GM18508 (cell line): ENCODE results near the gene ZFYVE21.

Source experiments
- ATAC-seq: cut with Tn5 transposase; IDR thresholded peaks from one replicate; pipeline ENCODE4 v1.9.1; 2021; ENCODE audit warnings: moderate number of reproducible peaks; ENCODE audit not compliant: insufficient read depth, unreplicated experiment

Gene ZFYVE21

DNA sequence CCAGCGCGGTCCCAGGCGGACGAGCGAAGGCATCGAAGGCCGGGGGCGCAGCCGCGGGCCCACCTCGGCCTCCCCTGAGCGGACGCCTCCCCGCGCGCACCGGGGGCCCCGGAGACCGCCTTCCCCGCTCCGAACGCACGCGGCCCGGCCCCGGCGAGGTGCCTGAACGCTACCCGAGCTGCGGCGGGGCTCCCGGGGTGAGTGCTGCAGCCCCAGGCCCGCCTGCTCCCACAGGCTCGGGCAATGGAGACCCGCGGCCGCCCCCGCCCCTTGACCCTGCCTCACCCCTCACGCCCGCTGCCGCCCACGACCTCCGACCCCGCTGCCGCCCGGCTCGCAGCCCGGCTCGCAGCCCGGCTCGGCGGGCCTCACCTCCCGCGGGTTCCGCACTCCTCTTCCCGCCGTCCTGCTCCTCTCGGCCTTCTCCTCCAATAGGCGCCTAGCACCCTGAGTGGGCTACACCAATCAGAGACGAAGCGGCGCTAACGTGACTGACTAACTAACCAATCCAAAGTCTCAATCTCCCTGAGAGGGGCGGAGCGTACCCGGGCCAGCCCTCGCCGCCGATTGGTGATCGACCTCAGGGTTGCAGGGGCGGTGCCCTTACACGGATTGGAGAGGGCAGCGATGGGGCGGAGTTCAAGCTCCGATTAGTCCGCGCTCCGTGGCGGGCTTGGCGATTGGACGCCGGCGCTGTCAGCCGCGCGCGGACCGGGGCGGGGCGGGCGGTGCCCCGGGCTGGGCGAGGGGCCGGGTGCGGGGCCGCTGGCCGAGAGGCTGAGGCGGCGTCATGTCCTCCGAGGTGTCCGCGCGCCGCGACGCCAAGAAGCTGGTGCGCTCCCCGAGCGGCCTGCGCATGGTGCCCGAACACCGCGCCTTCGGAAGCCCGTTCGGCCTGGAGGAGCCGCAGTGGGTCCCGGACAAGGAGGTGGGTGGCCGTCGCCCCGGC, at the start of gene ZFYVE21, which contains the start of gene XRCC3:
Gene ZFYVE21 (plus strand): TSS at position 759 of the 949 bp plus-strand sequence. CDS start 32 bp downstream, at position 791.
Gene XRCC3 (minus strand): TSS at position 400 of the 949 bp plus-strand sequence. CDS start 4,364 bp downstream, outside the sequence.
- ATAC-seq = peak; percentile 91

DNA sequence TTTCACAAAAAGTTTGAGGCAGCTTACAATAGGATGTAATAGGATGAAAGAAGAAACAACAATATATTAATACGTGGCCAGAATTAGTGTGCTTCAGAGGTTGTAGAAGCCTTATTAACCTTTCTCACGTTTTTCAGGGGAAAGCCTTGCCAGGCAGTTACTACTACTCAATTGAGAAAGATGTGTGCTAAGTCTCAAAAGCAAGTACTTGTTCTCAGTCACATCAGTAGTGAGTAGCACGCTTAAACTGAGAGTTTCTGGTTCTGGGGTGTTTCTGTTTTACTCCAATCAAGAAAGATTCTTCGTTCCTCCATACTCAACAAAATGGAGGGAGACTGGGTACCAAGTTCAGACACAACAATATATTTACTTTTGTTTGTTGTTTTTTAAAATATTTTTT, 47.9 kb upstream of the ZFYVE21 start:
- no peak for ATAC-seq

DNA sequence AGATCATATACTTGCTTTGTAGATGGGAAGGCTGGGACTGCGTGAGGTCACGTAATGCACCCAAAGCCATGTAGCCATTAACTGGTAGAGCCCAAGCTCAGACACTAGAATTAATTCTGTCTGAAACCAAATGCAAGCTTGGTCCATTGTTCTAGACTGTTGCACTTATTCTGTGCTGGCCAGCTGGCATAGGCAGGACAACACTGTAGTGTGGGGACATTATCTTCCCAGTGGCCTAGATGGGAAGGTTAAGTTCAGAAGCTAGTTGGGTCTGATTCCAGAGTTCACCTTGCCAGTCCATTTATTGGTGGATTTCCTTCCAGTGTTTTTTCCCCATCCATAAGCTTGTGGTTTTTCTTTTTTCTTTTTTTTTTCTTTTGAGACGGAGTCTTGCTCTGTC, 47.5 kb upstream of the ZFYVE21 start:
- no peak for ATAC-seq

DNA sequence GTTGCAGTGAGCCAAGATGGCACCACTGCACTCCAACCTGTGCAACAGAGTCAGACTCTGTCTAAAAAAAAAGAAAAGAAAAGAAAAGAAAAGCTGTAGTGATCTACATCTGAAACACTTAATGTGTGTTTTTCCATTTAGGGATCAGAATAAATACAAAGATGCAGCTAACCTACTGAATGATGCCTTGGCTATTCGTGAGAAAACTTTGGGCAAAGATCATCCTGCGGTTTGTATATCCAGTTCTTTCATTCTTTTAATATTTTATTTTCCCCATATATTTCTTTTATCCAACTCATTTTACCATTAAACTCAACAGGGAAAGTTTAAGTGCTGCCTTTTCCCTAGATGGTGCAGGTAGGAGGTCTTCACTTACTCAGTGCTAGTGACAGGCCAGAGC, 46.2 kb upstream of the ZFYVE21 start:
- no peak for ATAC-seq

DNA sequence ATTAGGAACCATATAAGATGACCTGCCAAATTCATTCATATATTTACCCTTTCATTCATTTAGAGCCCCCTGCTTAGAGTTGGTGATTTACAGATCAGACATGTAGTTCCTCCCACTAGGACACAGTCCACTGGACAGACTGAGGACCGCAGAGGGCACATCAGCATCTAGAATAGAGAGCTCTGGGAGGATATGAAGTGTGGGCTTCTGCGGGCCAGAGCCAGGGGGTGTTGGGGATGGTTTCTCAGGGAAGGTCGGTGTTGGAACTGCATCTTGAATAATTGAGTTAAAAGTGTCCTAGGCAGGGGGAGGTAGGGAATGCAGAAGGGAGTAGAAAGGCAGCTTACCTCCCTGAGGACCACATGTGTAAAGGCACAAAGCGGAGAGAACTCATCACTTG, 43.7 kb upstream of the ZFYVE21 start:
- ATAC-seq = no peak

DNA sequence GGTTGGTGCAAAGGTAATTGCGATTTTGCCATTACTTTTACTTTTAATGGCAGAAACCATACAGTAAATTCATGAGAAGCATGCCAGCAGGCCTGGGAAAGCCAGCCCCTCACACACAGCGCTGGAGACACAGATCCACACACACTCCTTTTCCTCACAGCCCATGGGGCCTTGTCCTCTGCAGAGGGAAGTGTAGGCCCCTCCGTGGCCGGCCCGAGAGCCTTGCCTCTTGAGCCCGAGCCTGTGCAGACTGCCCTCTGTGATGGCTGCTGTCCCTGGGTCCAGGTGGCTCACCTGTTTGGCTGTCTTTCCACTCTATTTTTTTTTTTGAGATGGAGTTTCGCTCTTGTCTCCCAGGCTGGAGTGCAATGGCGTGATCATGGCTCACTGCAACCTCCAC, 39.7 kb upstream of the ZFYVE21 start:
- no peak for ATAC-seq

DNA sequence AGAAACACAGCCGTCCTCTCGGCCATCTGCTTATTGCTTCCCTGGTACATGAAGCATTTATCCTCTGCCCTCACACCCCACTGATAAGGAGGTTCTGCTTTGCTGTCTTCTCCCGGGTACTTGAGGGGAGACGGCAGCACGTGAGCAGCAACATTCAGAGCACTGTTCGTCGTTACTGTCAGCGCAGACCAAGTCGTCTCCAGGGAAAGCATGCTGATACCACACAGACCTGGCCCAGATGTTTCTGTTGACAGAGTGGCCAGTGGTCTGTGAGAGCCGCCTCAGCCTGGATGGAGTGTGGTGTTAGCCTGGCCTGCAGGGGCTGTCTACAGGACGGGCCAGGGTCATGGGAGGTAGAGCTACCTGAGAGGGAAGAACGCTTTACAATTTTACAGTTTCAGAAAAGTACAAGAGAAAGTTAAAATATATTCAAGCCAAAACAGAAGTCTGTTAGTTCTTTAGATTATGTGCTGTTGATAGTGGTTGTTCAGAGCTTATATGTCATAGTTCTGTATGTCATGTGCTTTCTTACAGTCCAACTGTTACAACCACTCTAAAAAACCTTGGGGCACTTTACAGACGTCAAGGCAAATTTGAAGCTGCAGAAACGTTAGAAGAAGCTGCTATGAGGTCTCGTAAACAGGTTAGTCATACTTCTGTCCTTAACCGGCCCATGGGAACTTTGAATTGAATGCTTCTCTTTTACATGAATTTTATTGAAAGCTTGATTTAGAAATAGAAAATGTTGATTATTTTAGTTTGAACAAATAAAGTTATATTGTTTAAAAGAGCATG, 38.5 kb upstream of the ZFYVE21 start:
- no peak for ATAC-seq

DNA sequence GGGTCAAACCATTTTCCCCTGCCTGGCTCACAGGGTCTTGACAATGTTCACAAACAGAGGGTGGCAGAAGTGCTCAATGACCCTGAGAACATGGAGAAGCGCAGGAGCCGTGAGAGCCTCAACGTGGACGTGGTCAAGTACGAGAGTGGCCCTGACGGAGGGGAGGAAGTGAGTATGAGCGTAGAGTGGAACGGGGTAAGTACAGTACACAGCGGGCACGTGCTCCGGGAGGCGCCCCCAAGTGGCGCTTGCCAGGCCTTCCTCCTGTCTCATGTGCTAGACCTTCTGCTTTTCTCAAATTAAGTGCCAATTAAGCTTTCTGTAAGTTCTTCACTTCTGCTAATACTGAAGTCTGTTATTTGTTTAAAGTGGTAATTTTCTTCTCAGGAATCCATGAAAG, 36.3 kb upstream of the ZFYVE21 start:
- ATAC-seq = no peak

DNA sequence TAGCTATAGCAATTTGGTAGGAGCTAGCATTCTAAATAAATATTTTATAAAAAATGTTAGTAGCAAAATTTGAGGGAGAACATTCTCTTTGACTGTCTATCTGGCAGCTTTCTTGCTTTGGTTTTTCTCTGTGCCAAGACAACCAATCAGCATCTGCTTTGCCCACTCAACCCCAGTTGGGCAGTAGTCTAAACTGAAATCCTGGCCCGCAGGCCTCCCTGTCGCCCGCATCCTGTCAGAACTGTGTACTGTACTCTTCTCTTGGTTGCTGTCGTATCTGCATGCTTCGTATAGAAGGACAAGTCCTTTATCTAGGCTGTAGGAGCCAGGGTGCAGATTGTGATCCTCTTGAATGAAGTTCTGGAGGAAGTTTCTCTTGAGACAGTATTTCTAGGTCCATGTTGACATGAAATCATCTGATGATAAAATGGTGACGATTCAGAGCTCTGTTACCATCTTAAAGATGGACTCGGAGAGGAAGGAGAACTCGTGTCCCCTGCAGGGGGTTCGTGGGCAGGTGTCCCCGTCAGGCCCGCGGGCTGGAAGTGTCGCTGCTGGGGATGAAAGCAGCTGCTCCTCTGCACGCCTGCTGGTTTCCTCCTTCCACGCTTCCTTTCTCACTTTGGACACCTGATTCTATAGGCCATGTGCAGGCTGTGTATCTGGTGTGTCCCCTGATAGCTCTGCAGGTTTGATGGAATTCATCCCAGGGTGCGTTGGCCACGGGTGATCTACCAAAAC, 34.9 kb upstream of the ZFYVE21 start:
- no peak for ATAC-seq

DNA sequence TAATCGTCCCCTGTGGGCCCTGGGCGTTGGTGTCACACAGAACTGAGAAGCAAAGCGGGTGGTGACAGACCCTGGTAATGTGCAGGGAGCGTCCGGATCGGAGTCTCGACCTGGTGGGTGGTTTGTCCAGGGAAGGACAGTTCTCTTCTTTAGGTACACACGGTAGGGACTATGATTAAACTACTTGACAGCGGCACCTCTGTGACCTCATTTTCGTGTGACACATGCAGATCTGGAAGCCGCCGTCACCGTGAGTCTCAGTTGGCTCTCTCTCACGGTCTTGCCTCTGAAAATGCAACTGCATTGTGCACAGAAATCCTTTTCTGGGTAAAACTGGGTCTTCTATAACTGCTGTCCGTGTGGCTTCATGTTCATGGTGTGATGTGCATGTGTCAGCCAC, 32.5 kb upstream of the ZFYVE21 start:
- ATAC-seq = no peak

DNA sequence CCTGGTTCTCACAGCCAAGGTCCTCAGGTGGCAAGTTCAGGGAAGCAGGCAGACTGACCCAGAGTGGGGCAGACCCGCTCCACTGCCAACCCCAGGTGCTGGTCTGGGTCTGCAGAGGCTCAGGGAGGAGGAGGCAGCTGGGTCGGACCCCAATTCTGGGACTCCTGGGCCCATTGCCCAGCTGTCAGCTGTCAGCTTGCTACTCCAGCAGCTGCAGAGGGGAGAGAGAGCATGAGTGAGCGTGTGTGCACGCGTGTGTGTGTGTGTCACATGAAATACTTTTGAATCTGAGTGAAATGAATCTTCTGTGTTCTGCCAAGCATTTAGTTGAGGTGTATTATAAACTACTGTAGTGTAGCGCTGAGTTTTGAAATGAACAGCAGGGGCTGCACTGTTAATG, 31.1 kb upstream of the ZFYVE21 start:
- no peak for ATAC-seq

DNA sequence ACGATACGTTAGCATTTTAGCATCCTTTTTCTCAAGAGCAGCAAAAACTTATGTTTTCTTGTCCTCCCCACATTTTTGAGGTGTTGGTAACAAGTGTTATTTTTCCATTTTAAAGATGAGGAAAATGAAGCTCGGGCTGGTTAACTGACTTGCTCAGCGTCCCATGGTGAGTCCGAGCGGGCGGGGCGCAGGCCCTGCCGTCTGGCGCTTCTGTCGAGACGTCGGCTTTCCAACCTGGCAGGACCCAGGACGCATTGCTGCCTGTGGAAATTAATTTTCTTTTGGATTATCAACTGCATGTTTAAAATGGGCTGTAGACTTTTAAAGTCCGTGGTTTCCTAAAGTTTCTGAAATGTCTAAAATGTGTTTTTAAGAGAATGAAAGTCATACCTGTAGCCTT, 30.7 kb upstream of the ZFYVE21 start:
- ATAC-seq = no peak

DNA sequence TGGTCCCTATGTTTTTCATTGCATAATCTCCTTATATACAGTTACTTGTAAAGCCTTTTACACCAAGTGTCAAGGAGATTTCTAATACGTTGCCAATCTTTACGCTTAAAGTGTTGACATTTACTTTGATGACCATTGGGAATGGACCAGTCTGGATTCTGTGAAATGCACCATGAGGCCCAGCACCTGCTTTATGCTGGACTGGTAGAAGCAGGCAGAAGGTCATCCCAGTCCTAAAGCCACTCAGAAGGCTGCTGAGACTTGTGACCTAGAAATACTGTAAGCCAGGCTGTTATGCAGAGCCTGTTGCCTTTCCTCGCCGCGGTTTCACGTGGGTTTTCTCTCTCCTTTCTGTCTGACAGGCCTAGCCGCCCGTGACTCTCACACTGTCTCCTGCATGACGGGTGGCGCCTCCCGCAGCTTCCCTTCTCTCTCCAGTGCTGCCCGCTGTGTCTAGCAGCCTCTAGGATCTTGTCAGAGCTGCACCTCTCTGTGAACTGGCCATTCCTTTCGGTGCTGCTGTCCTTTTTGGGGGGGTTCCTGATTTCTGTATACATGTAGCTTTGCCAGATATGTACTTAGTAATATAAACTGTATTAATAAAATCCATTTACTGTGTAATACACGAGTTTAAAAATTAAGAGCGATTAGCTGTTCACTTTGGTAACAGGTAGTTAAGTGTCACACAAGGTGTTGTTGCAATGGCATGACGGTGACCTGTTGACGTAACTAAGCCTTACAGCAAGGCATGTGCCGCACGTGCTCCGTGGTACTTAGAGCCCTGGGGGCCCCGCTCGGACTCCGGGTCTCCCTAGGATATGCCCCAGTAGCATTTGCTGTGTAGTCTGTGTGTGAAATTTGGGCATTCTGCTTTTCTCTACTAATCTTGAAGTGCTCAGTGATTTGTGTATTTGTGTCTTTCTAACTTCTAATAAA, 30.1 kb upstream of the ZFYVE21 start:
- no peak for ATAC-seq

DNA sequence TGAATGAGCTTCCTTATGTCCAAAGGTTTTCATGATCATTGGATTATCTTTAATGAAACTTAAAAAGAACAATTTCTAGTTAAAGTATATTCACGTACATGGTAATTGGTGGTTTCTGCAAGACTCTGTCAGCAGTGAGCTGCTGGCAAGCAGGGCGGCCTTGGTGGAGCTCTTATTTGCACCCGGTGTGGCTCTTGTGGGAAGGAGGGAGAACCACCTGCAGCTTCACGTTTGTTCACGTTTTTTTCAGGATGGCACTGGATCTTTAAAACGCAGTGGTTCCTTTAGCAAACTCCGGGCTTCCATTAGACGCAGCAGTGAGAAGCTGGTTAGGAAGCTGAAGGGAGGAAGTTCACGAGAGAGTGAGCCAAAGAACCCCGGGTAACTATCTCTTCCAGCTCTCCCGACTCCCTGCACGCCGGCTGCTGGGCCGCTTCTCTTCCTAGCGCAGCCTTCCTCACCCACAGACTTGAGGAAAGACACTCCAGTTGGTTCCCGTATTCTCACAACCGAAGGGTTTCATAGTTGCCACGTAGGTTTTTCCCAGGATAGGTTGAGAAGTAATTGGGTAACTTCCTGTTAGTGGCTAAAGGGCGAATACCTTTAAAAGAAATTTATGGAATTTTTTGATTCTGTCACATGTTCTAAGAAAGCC, 28.7 kb upstream of the ZFYVE21 start:
- ATAC-seq = no peak

DNA sequence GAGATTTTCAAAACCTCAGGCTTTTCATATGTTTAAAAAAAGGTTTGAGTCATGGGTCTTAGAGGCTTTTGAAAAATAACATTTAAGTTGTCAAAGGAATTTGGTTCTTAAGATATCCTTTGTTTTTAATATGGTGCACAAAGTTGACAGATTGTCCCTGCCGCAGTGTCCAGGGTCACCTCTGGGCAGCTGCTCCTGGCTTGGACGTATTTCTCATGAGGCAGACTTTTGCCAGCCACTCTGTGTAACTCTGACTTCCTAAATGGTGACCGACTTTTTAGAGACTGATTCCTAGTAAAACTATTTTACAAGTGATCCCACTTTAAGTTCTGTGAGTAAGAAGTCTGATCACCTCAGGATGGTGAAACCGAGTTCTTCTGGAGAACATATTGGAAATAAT, 27.9 kb upstream of the ZFYVE21 start:
- no peak for ATAC-seq

DNA sequence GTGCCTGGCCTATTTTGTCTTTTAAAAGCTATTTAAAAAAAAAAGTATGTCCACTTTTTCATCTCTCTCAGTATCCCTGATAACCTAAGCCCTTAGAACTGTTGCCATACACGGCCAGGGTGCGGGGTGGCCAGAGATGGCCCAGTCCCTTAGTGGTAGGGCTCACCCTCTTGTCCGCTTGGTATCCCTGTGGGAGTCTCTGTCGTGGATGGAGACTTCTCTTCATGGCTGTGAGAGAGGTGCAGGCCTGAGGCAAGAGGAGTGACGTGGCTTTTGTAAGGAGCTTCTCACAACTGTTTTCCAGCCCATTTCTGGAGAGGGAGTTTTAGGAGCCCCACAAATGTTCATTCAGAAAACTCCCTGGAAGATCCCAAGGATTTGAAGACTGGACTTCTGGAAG, 27.2 kb upstream of the ZFYVE21 start:
- ATAC-seq = no peak

DNA sequence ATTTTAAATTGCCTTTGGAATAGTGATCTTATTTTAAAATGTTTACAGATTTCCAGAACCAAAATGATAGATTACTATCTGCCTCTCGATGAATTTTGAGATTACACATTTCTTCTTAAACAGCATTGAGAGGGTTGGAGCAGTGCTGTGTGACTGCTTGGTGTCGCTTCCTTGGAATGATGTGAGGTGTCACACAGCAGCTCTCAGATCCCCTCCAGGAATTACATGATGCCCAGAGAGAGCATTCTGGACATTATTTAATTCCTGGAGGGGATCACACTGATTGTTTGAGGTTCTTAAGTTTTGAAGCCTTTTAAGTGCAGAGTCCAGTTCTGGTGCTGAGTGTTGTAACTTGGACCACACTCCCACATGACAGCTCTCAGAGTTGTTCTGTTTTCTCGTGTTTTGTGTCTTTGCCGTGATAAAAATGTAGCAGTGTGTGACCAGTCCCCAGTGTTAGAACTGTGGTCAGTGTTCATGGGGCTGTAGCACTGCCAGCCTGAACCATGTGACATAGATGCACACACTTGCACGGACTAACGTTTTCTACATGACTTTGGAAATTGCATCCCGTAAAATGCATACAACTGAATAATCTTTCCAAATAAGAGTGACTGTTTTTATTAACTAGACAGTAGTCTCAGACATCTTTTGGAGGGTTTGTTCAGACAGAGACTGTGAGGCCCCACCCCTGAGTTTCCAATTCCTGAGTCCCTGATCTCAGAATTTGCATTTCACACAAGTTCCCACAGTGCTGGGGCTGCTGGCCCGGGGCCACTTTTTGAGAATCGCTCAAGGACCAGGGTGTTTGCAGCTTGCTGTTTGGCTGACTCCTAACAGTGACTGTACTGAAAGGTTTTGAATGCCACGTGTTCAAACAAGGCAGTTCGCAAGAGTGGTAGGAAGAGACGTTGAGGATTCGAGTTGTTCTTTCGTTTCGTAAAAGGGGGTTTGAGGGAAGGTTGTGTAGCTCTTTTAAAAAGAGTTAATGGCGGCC, 26.4 kb upstream of the ZFYVE21 start:
- no peak for ATAC-seq

DNA sequence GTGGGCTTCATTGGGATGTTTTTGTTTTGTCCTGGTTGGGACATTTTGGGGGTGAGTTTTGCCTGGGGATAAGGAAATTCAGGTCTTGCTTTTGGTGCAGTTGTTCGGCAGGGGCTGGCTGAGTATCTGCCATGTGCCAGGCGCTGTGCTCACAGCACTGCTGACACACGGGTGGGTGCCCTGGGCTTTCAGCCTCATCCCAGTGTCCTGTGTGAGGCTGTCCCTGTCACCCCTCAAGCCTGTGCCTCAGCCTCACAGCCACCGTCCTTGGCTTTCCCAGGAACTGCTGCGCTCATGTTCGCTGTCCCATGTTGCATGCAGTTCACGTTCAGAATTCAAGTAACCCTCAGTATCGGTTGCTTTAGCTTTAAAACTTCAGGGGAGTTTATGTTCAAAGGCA, 25.3 kb upstream of the ZFYVE21 start:
- no peak for ATAC-seq
